Measurements from ENCODE around the gene HOMER3.

DNA sequence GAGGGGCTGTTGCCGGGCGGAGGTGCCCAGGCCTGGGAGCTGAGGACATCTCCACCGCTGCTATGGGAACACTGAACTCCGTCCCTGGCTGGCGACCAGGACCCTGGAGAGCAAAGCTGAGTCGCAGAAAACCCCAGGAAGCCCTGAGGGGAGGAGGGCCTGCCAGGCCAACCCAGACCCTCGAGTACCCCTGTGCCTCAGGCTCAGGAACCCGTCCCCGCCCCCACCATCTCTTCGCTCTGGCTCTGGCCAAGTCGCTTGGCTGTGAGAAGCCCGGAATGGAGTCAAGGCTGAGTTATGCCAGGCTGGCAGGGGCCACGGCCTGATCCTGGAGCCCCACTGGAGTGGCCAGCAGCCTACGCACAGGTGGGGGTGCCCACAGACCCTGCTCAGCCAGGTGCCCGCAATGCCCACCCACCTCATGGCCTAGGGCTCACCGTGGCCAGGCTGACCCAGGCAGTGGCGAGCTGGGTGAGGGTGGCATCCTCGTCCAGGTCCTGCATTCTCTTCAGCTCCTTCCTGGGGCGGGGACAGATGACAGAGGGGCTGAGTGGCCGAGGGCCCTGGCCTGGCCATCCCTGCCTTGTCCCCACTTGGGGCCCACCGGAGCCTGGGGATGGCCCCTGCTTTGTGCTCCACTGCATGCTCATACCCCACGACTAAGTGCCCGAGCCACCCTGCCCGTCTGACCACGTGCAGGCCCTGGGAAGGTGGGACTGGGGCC is 36.5 kb downstream of the HOMER3 start:
- TF ChIP-seq, protein P1, sequence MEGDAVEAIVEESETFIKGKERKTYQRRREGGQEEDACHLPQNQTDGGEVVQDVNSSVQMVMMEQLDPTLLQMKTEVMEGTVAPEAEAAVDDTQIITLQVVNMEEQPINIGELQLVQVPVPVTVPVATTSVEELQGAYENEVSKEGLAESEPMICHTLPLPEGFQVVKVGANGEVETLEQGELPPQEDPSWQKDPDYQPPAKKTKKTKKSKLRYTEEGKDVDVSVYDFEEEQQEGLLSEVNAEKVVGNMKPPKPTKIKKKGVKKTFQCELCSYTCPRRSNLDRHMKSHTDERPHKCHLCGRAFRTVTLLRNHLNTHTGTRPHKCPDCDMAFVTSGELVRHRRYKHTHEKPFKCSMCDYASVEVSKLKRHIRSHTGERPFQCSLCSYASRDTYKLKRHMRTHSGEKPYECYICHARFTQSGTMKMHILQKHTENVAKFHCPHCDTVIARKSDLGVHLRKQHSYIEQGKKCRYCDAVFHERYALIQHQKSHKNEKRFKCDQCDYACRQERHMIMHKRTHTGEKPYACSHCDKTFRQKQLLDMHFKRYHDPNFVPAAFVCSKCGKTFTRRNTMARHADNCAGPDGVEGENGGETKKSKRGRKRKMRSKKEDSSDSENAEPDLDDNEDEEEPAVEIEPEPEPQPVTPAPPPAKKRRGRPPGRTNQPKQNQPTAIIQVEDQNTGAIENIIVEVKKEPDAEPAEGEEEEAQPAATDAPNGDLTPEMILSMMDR (IDR thresholded peaks at IDR 0.05; ENCODE audit: low read depth, low read length) = no peak
- no peak for TF ChIP-seq EZH2phosphoT487 (IDR thresholded peaks at IDR 0.05; ENCODE audit: low read depth)

All from OCI-LY3 (cell line).